Muscle of leg (tissue), 11 donors: ENCODE measurements around the gene CDH13. TPM values are rescaled to one million over a fixed set of nuclear protein-coding genes. Genes with fewer than 3 reads are reported as not detected.
A peak's percentile ranks its signal among the peaks of the same experiment; 100 is the strongest.

Source experiments
- DNase-seq: peaks from one replicate; pipeline ENCODE4 v3.0.0; 2013
- H3K27ac ChIP-seq: one replicate; pipeline ENCODE4 v1.5.1; 2013; ENCODE audit warnings: mild to moderate bottlenecking, low read length, control low read depth
- H3K27me3 ChIP-seq: one replicate; pipeline ENCODE4 v1.6.1; 2013; ENCODE audit warnings: low read length; ENCODE audit not compliant: control insufficient read depth, insufficient read depth
- H3K36me3 ChIP-seq: one replicate; pipeline ENCODE4 v1.6.1; 2013; ENCODE audit warnings: low read length; ENCODE audit not compliant: control insufficient read depth, insufficient read depth
- H3K4me1 ChIP-seq: one replicate; pipeline ENCODE4 v1.6.1; 2013; ENCODE audit warnings: low read length; ENCODE audit not compliant: control insufficient read depth, insufficient read depth
- H3K4me3 ChIP-seq: one replicate; pipeline ENCODE4 v1.5.1; 2013; ENCODE audit warnings: low read length, control low read depth
- H3K9me3 ChIP-seq: replicated peaks from 2 replicates; pipeline ENCODE4 v1.6.1; 2013; ENCODE audit warnings: low read depth, low read length; ENCODE audit not compliant: control insufficient read depth
- WGBS: methylation state at CpG from one replicate; pipeline ENCODE4 v1.1.5; 2013; ENCODE audit warnings: missing lambda C conversion rate; ENCODE audit not compliant: insufficient coverage; 5-methylcytosine and 5-hydroxymethylcytosine counted together
- polyA plus RNA-seq, 8 donors: library from polyadenylated mRNA; unstranded; fragments of 120-200 nt; gene quantifications; one replicate each; pipeline versions ENCODE4 v1.2.1 to v1.2.3, GENCODE V29; 2013; ENCODE audit warnings: inconsistent platforms in 1 of 8, low replicate concordance in 1 of 8; ENCODE audit not compliant: insufficient read length in 8 of 8, insufficient read depth in 1 of 8
- total RNA-seq: library from RNA; stranded (reverse); fragments of 120-200 nt; gene quantifications from one replicate; pipeline ENCODE4 v1.2.4, GENCODE V29; 2013

The CDH13 gene
- total and polyA plus RNA-seq, 9 donors = 30.5 to 55.7 (median 47.9) TPM

- no peak overlapping the region for H3K4me3 ChIP-seq
- no peaks in the 10 kb centered on the region for H3K36me3 ChIP-seq
- H3K4me1 ChIP-seq = no peaks in the 10 kb centered on the region
- no peak for DNase-seq
- H3K27ac ChIP-seq = no peak overlapping the region
- H3K9me3 ChIP-seq = no peaks in the 10 kb centered on the region
- no peaks in the 10 kb centered on the region for H3K27me3 ChIP-seq
- 89% methylated on average over 1 of the region's 3 CpGs for WGBS
These were observed 689.7 kb downstream of the CDH13 start for GRCh38 chr16:83316458-83316857.

GRCh38 chr16:83318390-83318789, 691.6 kb downstream of the CDH13 start:
- WGBS = 71% methylated on average over 7 of the region's 7 CpGs

DNA sequence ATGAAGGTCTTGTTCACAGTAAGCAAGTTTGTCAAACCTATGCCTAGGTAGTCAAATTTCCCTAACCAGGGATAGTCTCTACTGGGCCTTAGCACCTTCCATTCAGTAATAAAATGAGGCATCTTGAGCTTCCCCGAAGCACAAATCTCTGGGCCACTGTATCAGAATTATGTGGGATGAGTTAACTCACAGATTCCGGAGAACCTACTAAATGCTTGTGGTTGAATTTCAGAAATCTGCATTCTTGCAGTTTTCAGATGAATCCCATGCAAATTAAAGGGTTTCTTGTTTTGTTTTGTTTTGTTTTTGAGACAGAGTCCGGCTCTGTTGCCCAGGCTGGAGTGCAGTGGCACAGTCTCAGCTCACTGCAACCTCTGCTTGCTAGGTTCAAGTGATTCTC, 702.2 kb downstream of the CDH13 start:
- Histone ChIP-seq H3K27me3 (no peaks in the 10 kb centered on the region), H3K36me3 (no peaks in the 10 kb centered on the region), H3K4me1 (no peaks in the 10 kb centered on the region), H3K27ac (no peak overlapping the region), H3K4me3 (no peak overlapping the region), H3K9me3 (no peaks in the 10 kb centered on the region)
- 80% methylated on average over 1 of the region's 3 CpGs for WGBS
- no peak for DNase-seq

More at GRCh38 chr16:83318390-83318789, 691.6 kb downstream of the CDH13 start:
- H3K27ac ChIP-seq = no peak overlapping the region
- no peaks in the 10 kb centered on the region for H3K27me3 ChIP-seq
- no peaks in the 10 kb centered on the region for H3K4me1 ChIP-seq
- H3K9me3 ChIP-seq = no peaks in the 10 kb centered on the region
- H3K36me3 ChIP-seq = no peaks in the 10 kb centered on the region
- no peak overlapping the region for H3K4me3 ChIP-seq
- DNase-seq = no peak

DNA sequence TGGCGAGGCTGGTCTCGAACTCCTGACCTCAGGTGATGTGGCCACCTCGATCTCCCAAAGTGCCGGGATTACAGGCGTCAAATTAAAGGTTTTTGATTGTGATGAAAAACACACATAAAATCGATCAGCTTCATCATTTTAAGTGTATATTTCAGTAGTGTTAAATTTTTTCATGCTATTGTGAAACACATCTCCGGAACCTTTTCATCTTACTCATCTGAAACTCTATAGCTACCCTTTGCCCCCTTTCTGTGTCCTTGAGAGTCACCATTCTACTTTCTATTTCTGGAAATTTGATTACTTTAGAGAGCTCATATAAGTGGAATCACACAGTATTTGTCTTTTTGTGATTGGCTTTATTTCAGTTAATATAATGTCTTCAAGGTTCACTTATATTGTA, 702.7 kb downstream of the CDH13 start:
- DNase-seq = no peak
- no peaks in the 10 kb centered on the region for H3K27me3 ChIP-seq
- WGBS = no CpG with 5 or more reads among the region's 7 CpGs
- no peaks in the 10 kb centered on the region for H3K9me3 ChIP-seq
- H3K4me1 ChIP-seq = no peaks in the 10 kb centered on the region
- no peak overlapping the region for H3K4me3 ChIP-seq
- no peaks in the 10 kb centered on the region for H3K36me3 ChIP-seq
- no peak overlapping the region for H3K27ac ChIP-seq

- H3K27me3 ChIP-seq = no peaks in the 10 kb centered on the region
- WGBS = no CpG with 5 or more reads among the region's 2 CpGs
- DNase-seq = no peak
These were observed 703.5 kb downstream of the CDH13 start for GRCh38 chr16:83330251-83330650.

DNA sequence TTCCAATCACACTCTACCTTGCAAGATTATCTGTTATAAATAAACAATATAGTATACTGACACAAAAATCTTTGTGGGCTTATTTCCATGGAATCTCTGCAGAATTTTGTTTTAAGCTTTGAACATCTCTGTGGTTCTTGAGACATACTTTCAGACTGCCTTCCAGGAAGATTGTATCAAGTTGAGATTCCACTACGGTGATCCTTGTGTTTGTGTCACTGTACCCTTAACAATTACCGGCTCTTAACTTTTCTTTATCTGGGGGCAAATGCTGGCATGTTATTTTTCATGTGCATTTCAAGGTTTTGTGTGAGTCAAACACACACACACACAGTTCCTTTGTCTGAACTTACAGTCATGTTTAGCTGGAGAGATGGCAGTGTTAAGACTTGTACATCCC, 708.3 kb downstream of the CDH13 start:
- no peak for DNase-seq
- no CpG with 5 or more reads among the region's 2 CpGs for WGBS
- peaks cover 13% of the 10 kb centered on the region for H3K4me1 ChIP-seq
- no peaks in the 10 kb centered on the region for H3K36me3 ChIP-seq
- H3K27ac ChIP-seq = no peak overlapping the region
- H3K9me3 ChIP-seq = no peaks in the 10 kb centered on the region
- no peak overlapping the region for H3K4me3 ChIP-seq
- no peaks in the 10 kb centered on the region for H3K27me3 ChIP-seq

More at GRCh38 chr16:83330251-83330650, 703.5 kb downstream of the CDH13 start:
- Histone ChIP-seq H3K4me1 (no peaks in the 10 kb centered on the region), H3K36me3 (no peaks in the 10 kb centered on the region), H3K27ac (no peak overlapping the region), H3K9me3 (no peaks in the 10 kb centered on the region), H3K4me3 (no peak overlapping the region)

GRCh38 chr16:83336603-83337002, 709.8 kb downstream of the CDH13 start:
- Histone ChIP-seq H3K27me3 (no peaks in the 10 kb centered on the region), H3K36me3 (no peaks in the 10 kb centered on the region), H3K4me1 (peaks cover 13% of the 10 kb centered on the region), H3K27ac (no peak overlapping the region), H3K9me3 (no peaks in the 10 kb centered on the region), H3K4me3 (no peak overlapping the region)
- no CpG with 5 or more reads among the region's 3 CpGs for WGBS
- peak; percentile 69 for DNase-seq

- DNase-seq = peak; percentile 61
- Histone ChIP-seq H3K36me3 (no peaks in the 10 kb centered on the region), H3K27ac (no peak overlapping the region), H3K27me3 (no peaks in the 10 kb centered on the region), H3K9me3 (no peaks in the 10 kb centered on the region), H3K4me1 (peaks cover 13% of the 10 kb centered on the region), H3K4me3 (no peak overlapping the region)
- 40% methylated on average over 1 of the region's 3 CpGs for WGBS
These were observed 711.4 kb downstream of the CDH13 start for GRCh38 chr16:83338138-83338537.

DNA sequence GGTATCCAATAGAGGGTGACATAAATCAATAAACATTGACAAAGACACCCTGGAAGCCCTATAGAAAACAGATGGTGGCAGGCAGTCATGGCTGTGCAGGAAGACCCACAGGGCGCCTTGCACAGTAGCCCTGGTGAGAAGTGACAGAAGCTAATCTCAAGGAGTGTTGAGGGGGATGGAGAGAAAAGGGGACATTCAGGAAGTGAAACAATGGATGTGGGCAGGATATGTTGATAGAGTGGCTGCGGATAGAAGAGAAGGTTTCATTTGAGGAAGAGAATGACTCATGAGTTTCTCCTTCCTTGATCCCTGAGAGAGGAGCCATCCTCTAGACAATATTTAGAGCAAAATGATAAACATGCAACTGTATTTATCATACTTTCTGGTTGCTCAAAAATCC, 712.2 kb downstream of the CDH13 start:
- 83% methylated on average over 1 of the region's 2 CpGs for WGBS
- H3K36me3 ChIP-seq = no peaks in the 10 kb centered on the region
- H3K4me1 ChIP-seq = peaks cover 13% of the 10 kb centered on the region
- H3K4me3 ChIP-seq = no peak overlapping the region
- H3K9me3 ChIP-seq = no peaks in the 10 kb centered on the region
- H3K27ac ChIP-seq = no peak overlapping the region
- DNase-seq = no peak
- no peaks in the 10 kb centered on the region for H3K27me3 ChIP-seq

GRCh38 chr16:83343935-83344366, 717.2 kb downstream of the CDH13 start:
- 84% methylated on average over 6 of the region's 8 CpGs for WGBS
- H3K36me3 ChIP-seq = no peaks in the 10 kb centered on the region

More at GRCh38 chr16:83343935-83344366, 717.2 kb downstream of the CDH13 start:
- H3K9me3 ChIP-seq = no peaks in the 10 kb centered on the region
- H3K27me3 ChIP-seq = no peaks in the 10 kb centered on the region
- H3K4me3 ChIP-seq = no peak overlapping the region
- H3K4me1 ChIP-seq = no peaks in the 10 kb centered on the region
- H3K27ac ChIP-seq = no peak overlapping the region
- DNase-seq = no peak
